Measurements from ENCODE around the gene FAM13A. TPM values are rescaled to one million over a fixed set of nuclear protein-coding genes. Genes with fewer than 3 reads are reported as not detected.
"Not testable (repeated sequence)": the region's sequence is repeated elsewhere in the genome, so short reads cannot be mapped to it uniquely, and the experiment has no call there.

The FAM13A gene
- total RNA-seq, 4 donors from 2014 or later = 72.3 to 105 (median 90.0) TPM

DNA sequence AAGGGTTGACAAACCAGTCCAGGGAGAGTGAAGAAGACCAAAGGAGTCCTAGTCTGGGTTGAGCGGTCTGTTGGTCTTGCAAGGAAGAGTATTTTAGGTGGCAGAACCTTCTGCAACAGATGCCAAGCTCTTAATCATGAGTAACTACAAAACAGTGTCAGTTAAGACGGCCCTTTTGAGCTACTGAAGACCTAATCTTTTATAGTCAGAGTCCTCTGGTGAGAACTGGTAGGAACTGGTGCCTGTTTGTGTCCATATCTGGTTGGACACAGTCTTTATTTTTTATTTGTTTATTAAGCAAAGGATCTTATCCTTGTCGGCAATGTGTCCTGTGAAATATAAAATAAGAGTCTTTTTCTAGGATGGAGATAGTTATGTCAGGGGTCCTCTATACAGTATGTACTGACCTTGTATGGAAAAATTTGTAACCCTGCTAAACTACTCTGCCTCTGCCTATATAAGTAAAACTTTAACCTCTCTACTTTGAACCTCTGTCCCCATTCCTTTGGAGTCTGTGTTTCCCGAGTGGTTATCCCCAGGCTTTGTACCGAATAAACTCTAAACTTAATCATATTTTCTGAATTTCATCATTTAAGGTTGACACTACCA, 47.1 kb downstream of the FAM13A start:
- Histone ChIP-seq H3K27me3 (no peaks in the 10 kb centered on the region), H3K9me3 (no peaks in the 10 kb centered on the region), H3K4me1 (no peaks in the 10 kb centered on the region), H3K27ac (peak overlapping the region in 2 of 4 donors; percentile 29 to 65), H3K36me3 (no peaks in the 10 kb centered on the region), H3K4me3 (no peak overlapping the region)
- no peak for DNase-seq
- TF ChIP-seq, protein P1, sequence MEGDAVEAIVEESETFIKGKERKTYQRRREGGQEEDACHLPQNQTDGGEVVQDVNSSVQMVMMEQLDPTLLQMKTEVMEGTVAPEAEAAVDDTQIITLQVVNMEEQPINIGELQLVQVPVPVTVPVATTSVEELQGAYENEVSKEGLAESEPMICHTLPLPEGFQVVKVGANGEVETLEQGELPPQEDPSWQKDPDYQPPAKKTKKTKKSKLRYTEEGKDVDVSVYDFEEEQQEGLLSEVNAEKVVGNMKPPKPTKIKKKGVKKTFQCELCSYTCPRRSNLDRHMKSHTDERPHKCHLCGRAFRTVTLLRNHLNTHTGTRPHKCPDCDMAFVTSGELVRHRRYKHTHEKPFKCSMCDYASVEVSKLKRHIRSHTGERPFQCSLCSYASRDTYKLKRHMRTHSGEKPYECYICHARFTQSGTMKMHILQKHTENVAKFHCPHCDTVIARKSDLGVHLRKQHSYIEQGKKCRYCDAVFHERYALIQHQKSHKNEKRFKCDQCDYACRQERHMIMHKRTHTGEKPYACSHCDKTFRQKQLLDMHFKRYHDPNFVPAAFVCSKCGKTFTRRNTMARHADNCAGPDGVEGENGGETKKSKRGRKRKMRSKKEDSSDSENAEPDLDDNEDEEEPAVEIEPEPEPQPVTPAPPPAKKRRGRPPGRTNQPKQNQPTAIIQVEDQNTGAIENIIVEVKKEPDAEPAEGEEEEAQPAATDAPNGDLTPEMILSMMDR (IDR thresholded peaks at IDR 0.05) = no peak
- no peak for TF ChIP-seq POLR2A (IDR thresholded peaks at IDR 0.05)

DNA sequence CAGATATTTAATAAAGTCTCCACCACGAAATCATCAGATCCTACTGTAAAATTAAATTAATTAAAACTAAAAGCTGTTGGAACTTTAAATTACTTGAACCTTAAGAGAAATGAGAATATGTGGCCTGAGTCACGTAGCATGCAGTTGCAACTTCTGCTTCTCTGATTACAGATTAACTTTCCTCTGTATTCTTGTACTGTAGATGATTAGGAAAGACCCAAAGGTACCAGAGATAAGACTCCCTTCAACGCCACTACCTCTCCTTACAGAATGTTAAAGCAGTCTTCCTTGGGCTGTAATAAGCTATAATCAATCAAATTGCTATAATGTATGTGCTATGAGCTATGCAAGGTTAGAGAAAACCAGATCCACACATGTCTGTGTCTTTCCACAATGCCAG, 47.9 kb downstream of the FAM13A start:
- H3K4me1 ChIP-seq = no peaks in the 10 kb centered on the region
- peak overlapping the region in 2 of 4 donors; percentile 29 to 65 for H3K27ac ChIP-seq
- DNase-seq = no peak
- H3K4me3 ChIP-seq = peak overlapping the region in 2 of 4 donors; percentile 12 to 15
- no peaks in the 10 kb centered on the region for H3K9me3 ChIP-seq
- H3K27me3 ChIP-seq = no peaks in the 10 kb centered on the region
- H3K36me3 ChIP-seq = no peaks in the 10 kb centered on the region
- TF ChIP-seq, protein P1 (IDR thresholded peaks at IDR 0.05) = no peak
- peak in 1 of 2 donors; percentile 19 for TF ChIP-seq POLR2A (IDR thresholded peaks at IDR 0.05)

DNA sequence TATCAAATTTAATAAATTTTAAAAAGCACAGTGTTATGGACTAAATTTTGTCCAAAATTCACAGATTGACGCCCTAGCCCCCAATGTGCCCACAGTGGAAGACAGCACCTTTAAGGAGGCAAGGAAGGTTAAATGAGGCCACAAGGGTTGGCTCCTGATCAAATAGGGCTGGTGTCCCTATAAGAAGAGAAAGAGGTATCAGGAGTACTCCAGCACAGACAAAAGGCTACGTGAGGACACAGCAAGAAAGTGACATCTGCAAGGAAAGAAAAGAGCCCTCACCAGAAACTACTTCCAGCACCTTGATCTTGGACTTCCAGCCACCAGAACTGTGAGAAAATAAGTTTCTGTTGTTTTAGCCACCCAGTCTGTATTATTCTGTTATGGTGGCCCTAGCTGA, 48.8 kb downstream of the FAM13A start:
- DNase-seq = no peak
- Histone ChIP-seq H3K4me3 (peak overlapping the region in 2 of 4 donors; percentile 4 to 12), H3K27ac (no peak overlapping the region)

DNA sequence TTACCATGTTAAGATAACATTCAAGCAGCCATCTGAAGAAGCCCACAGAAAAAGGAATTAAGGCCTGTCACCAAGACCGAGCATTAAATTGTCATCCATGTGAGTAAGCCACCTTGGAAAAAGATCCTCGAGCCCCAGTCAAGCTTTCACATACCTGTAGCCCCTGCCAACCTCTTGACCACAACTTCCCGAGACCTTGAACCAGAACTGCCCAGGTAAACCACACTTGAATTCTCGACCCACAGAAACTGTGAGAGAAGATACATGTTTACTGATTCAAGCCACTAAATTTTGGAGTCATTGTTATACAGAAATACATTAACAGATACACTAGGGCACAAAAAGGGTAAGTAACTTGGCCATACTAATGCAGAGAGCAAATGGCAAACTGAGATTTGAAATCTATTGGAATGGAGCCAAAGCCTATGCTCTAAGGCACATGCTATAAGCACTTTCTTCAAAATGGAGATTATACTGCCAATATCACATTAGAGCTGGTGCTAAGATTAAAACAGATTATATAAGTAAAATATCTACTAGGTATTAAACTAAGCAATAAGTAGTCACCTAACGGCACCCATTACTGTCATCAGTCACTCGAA, 49.5 kb downstream of the FAM13A start:
- TF ChIP-seq, protein P1 (IDR thresholded peaks at IDR 0.05) = no peak
- TF ChIP-seq POLR2A (IDR thresholded peaks at IDR 0.05) = no peak
- Histone ChIP-seq H3K9me3 (no peaks in the 10 kb centered on the region), H3K36me3 (no peaks in the 10 kb centered on the region)

More for the DNA sequence above, 48.8 kb downstream of the FAM13A start:
- TF ChIP-seq, protein P1 (IDR thresholded peaks at IDR 0.05) = no peak
- TF ChIP-seq POLR2A (IDR thresholded peaks at IDR 0.05) = no peak
- Histone ChIP-seq H3K9me3 (no peaks in the 10 kb centered on the region), H3K4me1 (no peaks in the 10 kb centered on the region), H3K36me3 (no peaks in the 10 kb centered on the region), H3K27me3 (no peaks in the 10 kb centered on the region)

DNA sequence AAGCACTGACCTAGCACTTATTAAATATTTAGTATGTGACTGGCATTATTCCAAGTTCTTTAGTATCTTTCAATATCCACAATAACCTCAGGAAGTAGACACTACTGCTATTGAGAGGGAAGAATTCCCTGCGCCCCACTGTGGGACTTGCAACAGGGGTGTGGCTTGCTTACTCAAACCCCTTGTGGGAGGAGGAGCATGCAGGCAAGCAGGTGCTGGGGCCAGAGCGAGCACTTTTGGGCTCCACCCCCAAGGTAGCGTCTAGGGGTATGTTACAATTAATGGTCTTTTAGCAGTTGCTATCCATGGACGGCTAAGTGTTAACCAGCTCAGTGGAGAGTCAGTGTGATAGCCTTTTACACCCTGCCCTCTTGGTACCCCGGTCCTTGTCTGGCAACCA, 50.7 kb downstream of the FAM13A start:
- H3K9me3 ChIP-seq = no peaks in the 10 kb centered on the region

More for the DNA sequence above, 49.5 kb downstream of the FAM13A start:
- H3K4me3 ChIP-seq = no peak overlapping the region
- H3K4me1 ChIP-seq = no peaks in the 10 kb centered on the region
- no peak overlapping the region for H3K27ac ChIP-seq
- no peak for DNase-seq
- H3K27me3 ChIP-seq = no peaks in the 10 kb centered on the region

DNA sequence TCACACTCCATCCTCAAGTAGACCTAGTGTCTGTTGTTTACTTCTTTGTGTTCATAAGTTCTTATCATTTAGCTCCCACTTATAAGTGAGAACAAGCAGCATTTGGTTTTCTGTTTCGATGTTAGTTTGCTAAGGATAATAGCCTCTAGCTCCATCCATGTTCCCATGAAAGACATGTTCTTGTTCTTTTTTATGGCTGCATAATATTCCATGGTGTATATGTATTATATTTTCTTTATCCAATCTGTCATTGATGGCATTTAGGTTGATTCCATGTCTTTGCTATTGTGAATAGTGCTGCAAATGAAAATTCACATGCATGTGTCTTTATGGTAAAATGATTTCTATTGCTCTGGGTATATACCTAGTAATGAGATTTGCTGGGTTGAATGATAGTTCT, 51.9 kb downstream of the FAM13A start:
- H3K9me3 ChIP-seq, H3K36me3 ChIP-seq, H3K27me3 ChIP-seq, H3K4me3 ChIP-seq, DNase-seq, H3K4me1 ChIP-seq, H3K27ac ChIP-seq: not testable (repeated sequence)

More for the DNA sequence above, 50.7 kb downstream of the FAM13A start:
- H3K27me3 ChIP-seq = no peaks in the 10 kb centered on the region
- TF ChIP-seq POLR2A (IDR thresholded peaks at IDR 0.05) = no peak
- TF ChIP-seq, protein P1 (IDR thresholded peaks at IDR 0.05) = no peak
- no peak overlapping the region for H3K27ac ChIP-seq
- DNase-seq = no peak
- no peaks in the 10 kb centered on the region for H3K36me3 ChIP-seq
- no peaks in the 10 kb centered on the region for H3K4me1 ChIP-seq
- no peak overlapping the region for H3K4me3 ChIP-seq
